Retinal pigment epithelial cell (primary cell): ENCODE measurements around the gene CD4.

Source experiments
- DNase-seq: peaks from one replicate; pipeline ENCODE4 v3.0.0-alpha.2; 2010; ENCODE audit warnings: low read depth
- H3K4me3 ChIP-seq: 2 replicates; pipeline ENCODE4 v1.5.1; 2011; ENCODE audit warnings: mild to moderate bottlenecking, low read length, control low read depth, moderate library complexity
- CTCF ChIP-seq: conservative IDR thresholded peaks from 2 replicates; pipeline ENCODE4 v1.5.1; 2011; ENCODE audit warnings: low read depth, low read length, control low read depth, inconsistent platforms

CD4 gene

DNA sequence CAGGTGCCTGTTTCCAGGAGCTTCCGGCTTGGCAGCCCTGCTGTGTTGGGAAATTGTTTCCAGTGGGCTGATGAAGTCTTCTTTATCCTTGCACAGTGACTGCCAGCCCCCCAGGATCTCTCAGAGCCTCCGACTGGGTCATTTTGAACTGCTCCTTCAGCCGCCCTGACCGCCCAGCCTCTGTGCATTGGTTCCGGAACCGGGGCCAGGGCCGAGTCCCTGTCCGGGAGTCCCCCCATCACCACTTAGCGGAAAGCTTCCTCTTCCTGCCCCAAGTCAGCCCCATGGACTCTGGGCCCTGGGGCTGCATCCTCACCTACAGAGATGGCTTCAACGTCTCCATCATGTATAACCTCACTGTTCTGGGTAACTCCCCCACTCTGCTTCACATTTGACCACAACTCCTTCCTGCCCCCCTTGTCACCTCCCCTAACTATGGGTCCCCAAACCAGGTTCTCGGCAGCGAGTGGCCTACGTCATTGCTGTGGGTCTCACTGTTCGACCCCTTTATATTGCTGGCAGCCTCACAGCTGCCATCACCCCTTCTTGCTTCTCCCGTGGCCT, 14.7 kb upstream of the CD4 start:
- no peak overlapping the region for H3K4me3 ChIP-seq
- no peak for TF ChIP-seq CTCF
- DNase-seq, result no peak

GRCh38 chr12:6775185-6776174, 13.8 kb upstream of the CD4 start:
- no peak for TF ChIP-seq CTCF
- DNase-seq, result no peak
- H3K4me3 ChIP-seq, result no peak overlapping the region

DNA sequence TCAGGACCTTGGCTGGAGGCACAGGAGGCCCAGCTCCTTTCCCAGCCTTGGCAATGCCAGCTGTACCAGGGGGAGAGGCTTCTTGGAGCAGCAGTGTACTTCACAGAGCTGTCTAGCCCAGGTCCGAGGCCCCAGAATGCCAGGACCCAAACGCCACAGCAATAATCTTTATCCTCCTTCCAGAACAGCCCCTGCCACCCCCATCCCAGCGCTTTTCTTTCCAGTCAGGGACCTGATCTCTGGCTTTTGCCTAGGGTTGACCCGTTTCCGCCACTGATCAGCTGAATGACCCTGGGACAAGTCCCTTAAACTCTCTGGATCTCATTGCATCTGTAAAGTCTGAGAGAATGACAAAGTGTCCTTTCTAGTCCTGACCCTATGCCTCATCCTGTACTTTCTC, 11.9 kb upstream of the CD4 start:
- no peak overlapping the region for H3K4me3 ChIP-seq

DNA sequence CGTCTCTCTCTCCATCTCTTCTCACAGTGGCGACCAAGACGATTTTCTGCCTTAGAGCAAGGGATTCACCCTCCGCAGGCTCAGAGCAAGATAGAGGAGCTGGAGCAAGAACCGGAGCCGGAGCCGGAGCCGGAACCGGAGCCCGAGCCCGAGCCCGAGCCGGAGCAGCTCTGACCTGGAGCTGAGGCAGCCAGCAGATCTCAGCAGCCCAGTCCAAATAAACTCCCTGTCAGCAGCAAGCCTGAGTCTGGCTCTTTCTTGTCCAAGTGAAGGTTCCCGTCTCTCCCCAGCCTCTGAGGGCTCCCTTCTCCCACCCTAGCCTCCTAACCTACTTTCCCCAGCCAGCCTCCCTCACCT, 11.1 kb upstream of the CD4 start:
- TF ChIP-seq CTCF, result no peak
- no peak for DNase-seq
- H3K4me3 ChIP-seq, result peak overlapping the region; percentile 43

More for the DNA sequence above, 11.9 kb upstream of the CD4 start:
- no peak for DNase-seq
- TF ChIP-seq CTCF, result no peak

DNA sequence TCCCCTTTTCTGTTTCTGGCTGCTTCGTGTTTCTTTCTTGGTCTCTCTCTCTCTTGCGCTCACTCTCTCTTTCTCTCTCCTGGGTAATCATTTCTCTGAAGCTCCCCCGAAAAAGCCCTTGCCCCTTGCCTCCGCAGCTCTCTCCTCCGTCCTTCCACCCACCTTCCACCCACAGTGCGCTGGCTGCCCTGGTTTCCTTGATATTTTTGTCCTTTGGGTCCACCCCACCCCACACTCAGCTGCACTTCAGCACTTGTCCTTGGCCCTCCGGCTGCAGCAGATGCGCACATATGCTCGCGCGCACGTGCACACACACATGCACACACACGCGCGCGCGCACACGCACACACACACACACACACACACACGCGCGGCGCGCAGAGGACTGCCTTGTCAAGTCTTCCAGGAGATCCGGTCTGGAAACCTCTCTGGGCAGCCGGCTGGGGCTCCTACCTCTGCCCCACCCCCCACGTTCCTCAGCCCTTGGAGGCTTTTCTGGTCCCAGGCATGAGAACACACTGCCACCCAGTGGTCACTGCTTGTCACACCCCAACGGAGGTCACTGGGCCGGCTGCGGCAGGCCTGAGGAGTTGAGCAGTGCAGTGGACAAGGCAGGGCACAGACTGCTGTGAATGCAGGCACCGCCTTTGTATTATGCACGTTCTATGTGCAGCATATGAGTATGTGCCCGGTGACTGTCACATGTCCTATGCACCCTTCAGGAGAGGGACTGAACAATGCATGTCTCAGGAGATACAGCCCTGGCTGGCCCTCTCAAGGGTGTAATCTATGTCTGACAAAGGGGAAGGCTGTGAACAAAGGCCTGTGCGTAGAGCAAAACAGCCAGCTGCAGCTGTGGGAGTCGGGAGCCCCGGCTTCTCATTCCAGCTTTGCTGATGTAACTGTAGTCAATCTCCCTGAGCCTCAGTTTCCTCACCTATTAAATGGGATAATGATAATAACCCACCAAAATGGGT, 10.5 kb upstream of the CD4 start:
- peak; percentile 95 for TF ChIP-seq CTCF
- DNase-seq, result peak; percentile 40
- peak overlapping the region; percentile 43 for H3K4me3 ChIP-seq

DNA sequence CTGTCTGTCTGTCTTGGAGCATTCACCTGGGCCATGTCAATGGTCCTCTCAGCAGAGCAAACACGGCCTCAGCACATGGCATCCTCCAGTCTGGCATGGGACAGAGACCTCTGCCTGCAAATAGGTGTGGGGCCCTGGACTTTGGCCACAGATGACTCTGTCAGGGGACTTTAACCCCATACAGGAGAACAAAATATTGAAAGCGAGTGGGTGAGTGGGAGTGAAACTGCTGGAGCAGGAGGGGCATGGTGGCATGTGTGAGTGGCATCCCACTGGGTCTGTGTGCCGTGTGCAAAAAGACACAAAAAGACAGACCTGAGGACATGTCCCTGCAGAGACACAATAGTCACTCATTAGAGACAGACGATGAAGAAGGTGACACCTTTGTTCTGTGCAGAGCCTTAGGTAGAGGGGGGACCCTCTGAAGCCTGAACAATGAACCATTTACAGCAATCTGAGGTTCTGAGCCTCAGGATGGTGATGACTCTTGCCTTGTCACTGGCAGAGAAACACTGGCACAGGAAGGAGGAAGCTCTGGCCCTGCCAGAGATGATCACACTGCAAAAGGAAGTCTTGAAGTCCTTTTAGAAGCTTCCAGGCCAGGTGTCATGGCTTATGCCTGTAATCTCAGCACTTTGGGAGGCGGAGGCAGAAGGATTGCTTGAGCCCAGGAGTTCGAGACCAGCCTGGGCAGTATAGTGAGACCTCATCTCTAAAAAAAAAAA, 9.5 kb upstream of the CD4 start:
- TF ChIP-seq CTCF, result no peak
- no peak overlapping the region for H3K4me3 ChIP-seq
- DNase-seq, result no peak
